Stimulated activated naive CD4-positive, alpha-beta T cell (primary cell): ENCODE results near the gene CALCR.
"Not testable (repeated sequence)": the region's sequence is repeated elsewhere in the genome, so short reads cannot be mapped to it uniquely, and the experiment has no call there.

ENCODE experiments used
- DNase-seq, 6 experiments: peaks; one replicate each; lab custom pipeline; 2025; lab: John Stamatoyannopoulos, UW

CALCR gene

GRCh38 chr7:93562106-93562505, 12.4 kb downstream of the CALCR start:
- no peak for DNase-seq

DNA sequence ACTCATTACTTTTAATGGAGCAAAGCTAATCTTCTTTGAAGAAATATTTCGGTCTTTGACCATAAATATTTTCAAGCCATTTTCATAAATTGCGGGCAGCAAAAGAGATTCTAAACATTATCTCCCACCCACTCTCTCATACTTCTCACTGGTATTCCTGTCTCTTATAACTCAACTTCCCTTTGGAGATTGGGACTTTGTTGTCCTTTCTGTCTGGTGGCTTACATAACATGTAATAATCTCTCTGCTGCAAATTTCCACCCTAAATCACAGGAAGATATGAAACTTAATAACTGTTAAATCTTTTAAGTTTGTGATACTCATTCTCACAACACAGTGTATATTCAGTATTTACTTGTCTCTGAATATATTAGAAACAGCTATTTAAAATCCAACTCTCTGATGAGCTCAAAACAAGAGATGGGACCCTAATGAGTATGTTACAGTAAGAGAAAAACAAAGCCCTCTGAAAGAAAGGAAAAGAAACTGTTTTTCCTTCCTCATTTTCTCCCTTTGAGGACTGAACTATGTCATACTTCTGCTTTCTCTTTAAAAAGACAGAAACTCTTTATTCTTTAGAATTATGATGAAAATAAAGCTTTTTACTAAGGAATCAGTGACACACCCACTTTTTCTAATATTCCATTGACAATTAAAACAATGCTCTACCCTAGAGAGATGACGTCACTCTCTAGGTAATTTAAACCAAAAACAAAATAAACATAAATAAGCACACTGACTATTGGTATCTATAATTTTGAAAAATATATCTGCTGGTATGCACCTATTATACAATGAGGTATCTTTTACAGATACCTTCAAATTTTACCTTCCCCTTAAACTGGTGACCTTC, 14.7 kb downstream of the CALCR start:
- DNase-seq, result no peak

DNA sequence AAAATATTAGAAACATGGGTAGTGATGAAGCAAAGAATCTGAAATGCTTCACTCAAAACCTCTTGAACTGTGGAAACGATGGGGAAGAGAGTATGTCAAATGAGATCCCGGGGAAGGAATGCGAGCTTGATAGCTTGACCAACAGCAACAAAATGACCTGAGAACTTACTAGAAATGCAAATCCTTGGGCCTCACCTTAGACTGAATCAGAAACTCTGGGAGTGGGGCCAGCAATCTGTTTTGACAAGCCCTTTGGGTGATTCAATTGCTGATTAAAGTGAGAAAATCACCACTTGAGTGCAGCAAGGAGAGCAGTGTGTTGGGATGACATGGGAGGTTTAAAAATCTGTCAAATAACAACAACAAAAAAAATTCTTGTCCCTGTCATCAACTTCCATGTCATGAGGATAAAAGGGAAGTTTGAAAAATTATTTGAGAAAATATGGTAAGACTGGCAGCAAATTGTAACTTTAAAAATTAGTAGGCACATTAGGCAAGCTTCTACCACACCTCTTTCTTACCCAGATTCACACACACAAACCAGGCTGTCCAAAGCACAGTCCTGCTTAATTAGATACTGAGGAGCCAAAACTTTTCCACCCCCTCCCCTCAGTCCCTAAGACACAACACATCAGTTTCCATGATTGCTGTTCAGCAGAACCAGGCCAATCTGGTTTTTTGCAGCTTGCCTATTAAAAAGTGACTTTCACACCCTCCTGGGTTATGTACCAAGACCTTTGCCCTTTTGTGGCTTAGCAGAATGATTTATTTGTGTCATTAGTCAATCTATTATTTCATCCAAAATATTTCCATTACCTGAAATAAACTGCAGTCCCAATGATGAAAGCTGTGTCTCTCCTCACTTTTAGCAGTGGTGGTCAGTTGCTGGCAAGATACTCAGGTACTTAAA, 15.6 kb downstream of the CALCR start:
- DNase-seq, result no peak

- DNase-seq, result no peak
Measured at GRCh38 chr7:93551931-93552330, 22.6 kb downstream of the CALCR start.

DNA sequence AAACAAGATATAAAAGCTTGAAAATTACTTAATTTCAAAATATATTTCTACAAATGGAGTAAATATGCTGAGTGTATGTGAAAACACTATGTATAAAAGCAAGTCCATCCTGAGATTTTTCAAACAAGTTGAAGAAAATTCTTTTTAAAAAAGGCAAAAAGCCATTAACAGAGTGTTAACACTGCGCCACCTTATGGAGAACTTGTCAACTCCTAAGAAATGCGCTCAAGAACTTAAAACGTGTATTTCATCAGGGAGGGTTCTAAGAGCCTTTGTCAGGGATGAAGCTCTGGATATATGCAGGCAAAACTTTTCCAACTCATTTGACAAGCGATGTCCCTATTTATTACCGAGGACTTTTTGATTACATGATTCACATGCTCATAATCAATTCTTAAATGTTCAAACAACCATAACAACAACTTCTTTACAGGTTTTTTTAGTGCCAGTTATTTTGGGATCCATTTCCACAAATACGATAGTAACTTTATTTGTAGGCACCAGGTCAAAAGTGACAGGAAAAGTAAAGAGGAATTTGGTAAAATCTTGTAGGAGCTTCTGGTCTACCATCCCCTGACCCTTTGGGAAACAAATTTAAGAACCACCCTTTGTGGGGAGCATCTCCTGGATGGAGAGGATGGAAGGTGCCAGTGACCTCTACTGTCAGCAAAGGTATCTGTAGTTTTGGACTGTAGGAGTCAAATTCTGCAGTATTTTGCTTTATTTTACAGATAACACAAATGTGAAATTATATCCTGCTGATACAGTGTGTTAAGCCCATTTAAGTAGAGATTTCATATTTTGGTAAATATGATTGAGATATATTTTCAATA, 23.2 kb downstream of the CALCR start:
- DNase-seq, result no peak

DNA sequence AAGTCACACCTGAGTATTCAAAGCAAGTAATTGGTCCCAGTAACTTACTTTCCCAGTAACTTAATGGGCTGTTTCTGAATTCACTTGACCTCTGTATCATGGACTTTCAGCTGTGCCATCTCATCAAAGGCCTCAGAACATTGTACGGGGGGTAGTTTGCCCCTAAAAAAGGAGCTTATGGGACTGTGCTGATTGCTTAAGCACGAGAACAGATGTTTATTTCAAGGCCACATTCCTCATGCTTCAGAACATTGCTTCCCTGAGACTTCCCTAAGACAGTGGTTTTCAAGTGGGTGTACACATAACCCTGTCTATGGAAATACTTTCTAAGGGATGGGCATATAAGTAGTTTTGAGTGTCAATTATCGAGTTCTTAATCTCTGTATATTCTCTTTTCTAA, 26.8 kb downstream of the CALCR start:
- DNase-seq, result no peak

DNA sequence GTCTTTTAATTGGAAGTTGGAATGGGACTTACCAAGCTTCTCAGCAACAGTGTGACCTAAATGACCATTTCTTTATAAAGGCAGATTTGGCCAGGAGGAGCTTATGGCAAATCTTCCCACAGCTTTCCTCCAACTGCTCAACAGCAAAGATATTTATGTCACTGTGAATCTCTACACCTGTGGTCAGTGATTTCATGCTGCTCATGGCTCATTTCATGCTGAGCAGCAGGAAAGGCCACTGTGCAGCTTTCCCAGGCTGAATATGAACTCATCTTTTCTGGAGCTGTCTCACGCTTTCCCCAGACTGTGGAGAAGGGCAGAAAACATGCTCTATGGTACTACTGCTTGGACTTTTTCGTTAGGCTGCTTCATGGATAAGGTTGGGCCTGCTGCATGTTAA, 29.8 kb downstream of the CALCR start:
- no peak for DNase-seq

- DNase-seq, result no peak
Measured at GRCh38 chr7:93538061-93538460, 36.5 kb downstream of the CALCR start.

DNA sequence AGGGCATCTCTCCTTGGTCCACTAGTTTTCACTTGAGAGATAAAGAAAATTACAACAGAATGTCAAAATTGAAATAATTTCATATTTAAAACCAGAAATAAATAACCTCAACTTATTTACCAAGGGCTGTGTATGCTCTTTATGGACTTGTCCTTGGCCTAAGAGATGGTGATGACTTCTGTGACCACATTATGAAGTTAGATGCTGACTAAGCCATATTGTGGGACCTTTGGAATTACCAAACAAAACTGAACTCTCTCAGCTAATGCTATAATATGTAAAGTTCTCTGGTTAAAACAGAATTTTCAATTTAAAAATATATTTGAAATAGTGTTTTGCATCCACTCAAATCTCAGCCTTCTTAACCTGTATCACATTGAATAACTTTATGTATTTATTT, 38.9 kb downstream of the CALCR start:
- DNase-seq, result no peak

DNA sequence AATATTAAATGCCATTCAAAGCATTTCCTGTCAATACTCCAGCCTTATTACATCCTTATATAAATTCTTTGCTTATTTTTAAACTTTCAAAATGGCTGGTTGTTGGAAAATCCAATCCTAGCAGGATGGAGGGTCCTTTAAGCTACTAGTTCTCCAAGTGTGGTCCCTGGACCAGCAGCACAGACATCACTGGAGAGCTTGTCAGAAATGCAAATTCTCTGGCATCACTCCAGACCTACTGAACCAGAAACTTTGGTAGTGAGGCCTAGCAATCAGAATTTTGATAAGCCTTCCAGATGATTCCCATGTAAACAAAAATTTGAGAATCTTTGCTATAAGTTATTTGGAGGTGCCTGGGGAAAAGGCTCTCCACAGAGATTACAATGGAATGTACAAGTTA, 43.8 kb downstream of the CALCR start:
- DNase-seq, result no peak

GRCh38 chr7:93516834-93517233, 57.7 kb downstream of the CALCR start:
- no peak for DNase-seq

GRCh38 chr7:93515144-93515543, 59.4 kb downstream of the CALCR start:
- no peak for DNase-seq

DNA sequence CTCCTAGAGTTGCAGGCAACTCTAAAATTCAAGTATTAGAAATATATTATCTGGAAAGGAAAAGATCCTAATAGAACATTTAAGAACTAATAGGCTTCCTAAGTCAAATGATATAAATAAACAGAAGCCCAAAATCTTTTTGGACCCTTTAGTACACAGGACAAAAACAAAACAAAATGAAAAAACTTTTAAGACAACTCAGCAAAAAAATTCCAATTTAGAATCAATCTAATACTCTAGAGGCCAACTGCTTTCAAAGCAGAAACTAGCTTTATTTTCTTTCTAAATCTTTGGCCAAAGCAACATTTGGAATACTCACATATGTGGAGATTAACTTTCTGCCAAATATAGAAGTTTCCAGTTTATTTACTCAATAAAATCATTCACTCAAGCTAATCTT, 65.2 kb downstream of the CALCR start:
- DNase-seq, result no peak

DNA sequence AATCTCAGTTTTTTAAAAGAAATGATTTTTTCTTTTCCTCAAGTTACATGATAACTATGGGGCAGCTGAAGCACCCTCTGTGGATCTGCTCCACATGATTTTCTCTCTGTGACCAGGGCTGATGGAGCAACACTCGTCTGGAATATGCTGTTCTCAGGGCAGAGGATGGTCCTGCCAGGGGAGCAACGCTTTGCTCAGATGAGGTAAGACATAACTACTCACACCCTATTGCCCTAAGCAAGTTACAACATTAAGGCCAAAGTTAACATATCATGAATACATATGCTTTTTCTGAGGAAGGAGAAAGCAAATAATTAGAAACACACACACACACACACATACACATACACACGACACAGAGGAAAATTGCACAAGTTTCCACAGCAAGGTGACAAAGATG, 71.4 kb downstream of the CALCR start:
- no peak for DNase-seq

DNA sequence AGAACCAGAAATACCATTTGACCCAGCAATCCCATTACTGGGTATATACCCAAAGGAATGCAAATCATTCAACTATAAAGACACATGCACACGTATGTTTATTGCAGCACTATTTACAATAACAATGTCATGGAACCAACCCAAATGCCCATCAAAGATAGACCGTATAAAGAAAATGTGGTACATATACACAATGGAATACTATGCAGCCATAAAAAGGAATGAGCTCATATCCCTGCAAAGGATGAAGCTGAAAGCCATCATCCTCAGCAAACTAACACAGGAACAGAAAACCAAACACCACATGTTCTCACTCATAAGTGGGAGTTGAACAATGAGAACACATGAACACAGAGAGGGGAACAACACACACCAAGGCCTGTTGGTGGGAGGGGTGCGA, 82.7 kb downstream of the CALCR start:
- not testable (repeated sequence) for DNase-seq

DNA sequence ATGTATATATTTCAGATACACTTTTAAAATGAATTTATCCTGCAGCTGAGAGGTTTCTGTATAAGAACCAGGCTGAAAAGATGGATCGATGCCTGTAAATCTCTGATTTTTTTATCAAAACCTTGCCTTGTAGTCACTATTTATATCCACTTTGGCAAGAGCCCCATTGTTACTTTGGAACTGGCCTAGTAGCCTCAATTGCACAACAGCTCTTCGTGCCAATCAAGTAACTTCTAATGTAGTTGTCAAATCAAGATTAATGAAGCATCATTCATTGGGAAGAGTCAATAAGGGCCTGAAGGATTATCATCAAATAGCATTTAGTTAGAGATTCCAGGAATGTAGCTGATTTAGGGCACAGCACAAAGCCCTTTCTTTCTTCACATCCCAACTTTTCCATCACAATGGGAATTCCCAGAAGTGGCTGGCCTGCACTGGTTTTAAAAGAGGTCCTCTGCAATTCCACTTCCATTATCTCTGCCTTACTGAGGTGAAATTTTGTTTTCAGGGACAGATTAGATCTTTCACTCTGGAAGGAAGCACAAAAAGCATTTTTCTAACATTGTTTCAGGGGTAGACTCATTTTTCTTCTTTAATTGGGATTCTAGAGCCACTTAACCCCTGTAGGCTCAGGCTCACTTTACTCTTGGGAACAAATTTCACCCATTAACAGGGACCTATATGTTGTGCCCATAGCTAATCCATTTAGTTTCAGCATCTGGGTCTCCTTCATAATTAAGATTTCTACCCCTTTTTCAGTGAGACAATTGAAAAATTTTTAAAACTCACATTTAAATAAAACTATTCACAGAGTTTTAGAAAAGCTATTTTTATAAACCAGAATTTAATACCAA, 97.8 kb downstream of the CALCR start:
- DNase-seq, result no peak

DNA sequence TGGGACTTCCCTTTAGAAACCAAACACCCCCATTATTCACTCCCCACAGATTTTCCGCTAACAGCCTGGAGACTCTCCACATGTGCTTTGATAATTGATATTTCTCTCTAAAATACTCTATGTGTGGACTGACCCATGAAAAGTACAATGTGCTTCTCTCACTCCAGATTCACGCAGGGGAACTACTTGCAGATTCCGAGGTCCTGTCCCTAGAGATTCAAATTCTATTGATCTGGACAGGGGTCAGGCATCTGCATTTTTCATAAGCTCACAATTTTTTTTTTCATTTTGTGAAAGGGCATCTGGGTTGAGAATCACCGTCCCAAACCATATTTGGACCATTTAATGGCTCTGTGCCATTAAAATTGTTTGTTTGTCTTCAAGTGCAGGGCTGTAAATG, 98.7 kb downstream of the CALCR start:
- no peak for DNase-seq

GRCh38 chr7:93471456-93471855, 103.1 kb downstream of the CALCR start:
- DNase-seq, result no peak

DNA sequence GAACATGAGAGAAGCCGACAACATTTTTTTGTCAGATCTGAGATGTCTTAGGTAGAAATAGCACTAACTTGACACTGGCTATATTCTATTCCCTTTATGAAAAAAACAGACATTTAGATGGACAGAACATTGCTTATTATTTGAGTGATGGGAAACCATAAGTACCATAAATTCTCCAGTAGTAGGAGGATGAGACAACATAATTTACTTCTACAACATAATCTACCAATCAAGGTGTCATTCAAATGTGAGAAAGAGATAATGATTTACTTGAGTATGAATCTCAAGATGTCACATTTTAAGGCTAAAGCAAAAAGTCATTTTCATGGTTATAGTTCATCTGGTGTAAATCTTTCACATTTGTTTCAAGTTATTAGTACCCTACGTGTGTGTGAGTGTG, 110.8 kb downstream of the CALCR start:
- DNase-seq, result no peak

DNA sequence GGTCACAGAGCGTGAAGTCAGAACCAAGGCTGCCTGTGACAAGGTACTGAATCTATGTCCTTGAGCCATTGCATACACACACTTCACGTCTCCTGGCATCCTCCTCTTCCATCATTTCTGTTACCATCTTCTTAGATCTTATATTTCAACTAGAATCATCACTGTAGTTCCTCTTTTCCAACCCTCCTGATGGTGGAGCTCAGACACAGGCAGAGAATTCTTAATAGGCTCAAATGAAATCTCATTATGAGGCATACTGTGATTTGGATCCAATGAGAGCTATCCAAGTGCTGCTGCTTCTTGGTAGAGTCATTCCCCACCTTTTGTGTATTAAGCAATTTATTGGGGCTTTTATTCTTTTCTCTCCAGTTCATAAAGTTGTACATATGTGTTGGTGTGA, 113.2 kb downstream of the CALCR start:
- no peak for DNase-seq

- DNase-seq, result no peak
Measured at GRCh38 chr7:93453262-93453661, 121.3 kb downstream of the CALCR start.
